ENCODE measurements around the gene GPX6. TPM values are rescaled to one million over a fixed set of nuclear protein-coding genes. Genes with fewer than 3 reads are reported as not detected.
A peak's percentile ranks its signal among the peaks of the same experiment; 100 is the strongest.

GPX6 gene
- total and polyA plus RNA-seq, 4 donors: 1.1 TPM; not detected in 3

DNA sequence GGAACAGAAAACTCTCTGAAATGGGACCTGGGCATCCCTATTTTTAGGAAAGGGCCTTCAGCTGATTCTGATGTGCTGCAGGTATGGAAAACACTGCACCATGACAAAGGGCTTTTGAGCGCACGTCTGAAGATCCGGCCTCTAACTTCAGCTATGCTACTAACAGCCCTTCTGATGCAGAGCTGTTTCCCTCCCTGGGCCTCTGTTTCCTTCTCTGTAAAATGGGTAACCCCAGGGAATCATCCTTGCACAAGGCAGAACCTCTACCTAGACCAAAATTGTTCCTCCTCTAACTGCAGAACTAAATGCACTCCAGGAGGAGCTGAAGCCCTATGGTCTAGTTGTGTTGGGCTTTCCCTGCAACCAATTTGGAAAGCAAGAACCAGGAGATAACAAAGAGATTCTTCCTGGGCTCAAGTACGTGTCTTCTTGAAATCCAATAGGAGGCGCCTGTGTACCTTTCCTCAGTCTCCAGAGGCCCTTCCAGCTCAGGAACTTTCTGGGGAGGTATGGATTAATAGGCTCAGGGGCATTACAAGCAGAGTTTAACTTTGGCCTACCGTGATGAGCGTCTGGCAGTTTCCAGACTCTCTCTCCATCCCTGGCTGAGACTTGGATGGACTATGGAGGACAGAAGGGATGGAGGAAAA, 16.0 kb upstream of the GPX6 start:
- no peak for DNase-seq
- Histone ChIP-seq H3K36me3 (ENCODE audit: control insufficient read depth in 4 of 4, insufficient read depth in 4 of 4, low read length in 4 of 4) (no peaks in the 10 kb centered on the region), H3K9ac (ENCODE audit: insufficient read depth in 1 of 2, low read length in 2 of 2) (no peak overlapping the region), H3K9me3 (ENCODE audit: control insufficient read depth in 4 of 4, insufficient read depth in 3 of 4, low read length in 3 of 4) (peaks cover 0 to 4% (median 0%) of the 10 kb centered on the region in 4 donors), H3K4me3 (no peak overlapping the region), H3K27ac (ENCODE audit: low read depth in 1 of 2, low read length in 1 of 2) (no peak overlapping the region), H3K4me1 (ENCODE audit: control insufficient read depth in 5 of 5, insufficient read depth in 5 of 5, low read length in 5 of 5) (peaks cover 0 to 7% (median 0%) of the 10 kb centered on the region in 5 donors), H3K27me3 (ENCODE audit: control insufficient read depth in 3 of 3, insufficient read depth in 3 of 3, low read length in 2 of 3) (peaks cover 0 to 4% (median 0%) of the 10 kb centered on the region in 3 donors)
- ATAC-seq (ENCODE audit: insufficient read depth, low FRiP score): no peak
- WGBS, 2 donors: 74% methylated on average over 7 of the region's 7 CpGs
- TF ChIP-seq, protein P1, sequence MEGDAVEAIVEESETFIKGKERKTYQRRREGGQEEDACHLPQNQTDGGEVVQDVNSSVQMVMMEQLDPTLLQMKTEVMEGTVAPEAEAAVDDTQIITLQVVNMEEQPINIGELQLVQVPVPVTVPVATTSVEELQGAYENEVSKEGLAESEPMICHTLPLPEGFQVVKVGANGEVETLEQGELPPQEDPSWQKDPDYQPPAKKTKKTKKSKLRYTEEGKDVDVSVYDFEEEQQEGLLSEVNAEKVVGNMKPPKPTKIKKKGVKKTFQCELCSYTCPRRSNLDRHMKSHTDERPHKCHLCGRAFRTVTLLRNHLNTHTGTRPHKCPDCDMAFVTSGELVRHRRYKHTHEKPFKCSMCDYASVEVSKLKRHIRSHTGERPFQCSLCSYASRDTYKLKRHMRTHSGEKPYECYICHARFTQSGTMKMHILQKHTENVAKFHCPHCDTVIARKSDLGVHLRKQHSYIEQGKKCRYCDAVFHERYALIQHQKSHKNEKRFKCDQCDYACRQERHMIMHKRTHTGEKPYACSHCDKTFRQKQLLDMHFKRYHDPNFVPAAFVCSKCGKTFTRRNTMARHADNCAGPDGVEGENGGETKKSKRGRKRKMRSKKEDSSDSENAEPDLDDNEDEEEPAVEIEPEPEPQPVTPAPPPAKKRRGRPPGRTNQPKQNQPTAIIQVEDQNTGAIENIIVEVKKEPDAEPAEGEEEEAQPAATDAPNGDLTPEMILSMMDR (IDR thresholded peaks at IDR 0.05; ENCODE audit: control extremely low read depth, extremely low read depth): no peak

DNA sequence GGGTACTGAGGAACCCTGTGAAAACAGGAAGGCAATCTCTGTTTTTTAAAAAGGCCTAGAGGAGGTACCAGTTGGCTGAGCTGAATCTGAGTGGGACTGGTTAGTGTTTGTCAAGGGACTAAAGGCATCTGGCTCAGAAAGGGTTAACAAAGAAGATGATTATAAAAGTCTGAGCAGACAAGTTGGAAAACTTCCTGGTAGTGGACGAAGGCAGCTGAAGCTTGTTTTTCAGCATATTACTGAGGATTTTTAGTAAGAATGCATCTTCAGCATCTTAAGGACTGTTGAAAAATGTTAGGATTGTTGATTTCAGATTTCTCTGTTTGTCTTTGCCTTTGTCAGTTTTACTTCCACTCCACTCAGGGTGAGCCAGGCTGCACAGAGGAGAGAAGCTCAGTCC, 15.2 kb upstream of the GPX6 start:
- H3K4me1 ChIP-seq (ENCODE audit: control insufficient read depth in 5 of 5, insufficient read depth in 5 of 5, low read length in 5 of 5): peaks cover 0 to 7% (median 0%) of the 10 kb centered on the region in 5 donors
- peaks cover 0 to 6% (median 0%) of the 10 kb centered on the region in 3 donors for H3K27me3 ChIP-seq (ENCODE audit: control insufficient read depth in 3 of 3, insufficient read depth in 3 of 3, low read length in 2 of 3)
- DNase-seq (peak in 2 of 3 donors; percentile 48 to 67), ATAC-seq (ENCODE audit: insufficient read depth, low FRiP score) (no peak)
- no peaks in the 10 kb centered on the region for H3K36me3 ChIP-seq (ENCODE audit: control insufficient read depth in 4 of 4, insufficient read depth in 4 of 4, low read length in 4 of 4)
- no peak overlapping the region for H3K27ac ChIP-seq (ENCODE audit: low read depth in 1 of 2, low read length in 1 of 2)
- no peak overlapping the region for H3K9ac ChIP-seq (ENCODE audit: insufficient read depth in 1 of 2, low read length in 2 of 2)
- H3K9me3 ChIP-seq (ENCODE audit: control insufficient read depth in 4 of 4, insufficient read depth in 3 of 4, low read length in 3 of 4): peaks cover 0 to 2% (median 0%) of the 10 kb centered on the region in 4 donors
- no peak overlapping the region for H3K4me3 ChIP-seq
- TF ChIP-seq, protein P1 (IDR thresholded peaks at IDR 0.05; ENCODE audit: control extremely low read depth, extremely low read depth): no peak
- WGBS, 2 donors: 3 to 36% methylated on average over 1 of the region's 1 CpG

DNA sequence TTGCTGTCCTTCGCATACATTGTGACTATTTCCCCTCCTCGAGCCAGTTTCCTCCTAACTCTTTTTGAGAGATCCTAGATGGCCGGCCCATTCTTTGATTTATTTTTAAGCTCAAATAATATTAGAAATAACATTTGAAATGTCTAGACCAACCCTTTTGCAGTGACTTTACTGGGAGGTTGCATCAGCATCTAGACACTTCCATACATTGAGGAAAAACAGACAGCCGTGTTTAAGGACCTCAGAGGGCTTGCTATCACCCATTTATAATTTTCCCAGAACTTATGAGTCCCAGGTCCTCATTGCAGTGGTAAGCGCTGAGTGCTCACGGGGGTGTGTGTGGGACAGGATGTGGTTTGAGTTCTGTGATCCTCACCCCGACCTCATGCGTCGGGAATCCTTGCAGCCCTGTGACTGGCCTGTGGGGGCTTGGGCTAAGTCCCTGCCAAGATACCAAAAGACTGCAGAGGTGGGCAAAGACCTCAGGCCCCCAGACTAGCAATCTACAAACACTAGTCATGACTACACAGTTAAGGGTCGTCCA, 10.0 kb upstream of the GPX6 start, which contains the start of gene GPX5:
Gene GPX5, plus strand, starts transcription at position 386 of the 544 bp plus-strand sequence. Its CDS starts 133 bp downstream, at position 519.
- H3K4me1 ChIP-seq (ENCODE audit: control insufficient read depth in 5 of 5, insufficient read depth in 5 of 5, low read length in 5 of 5): peaks cover 0 to 2% (median 0%) of the 10 kb centered on the region in 5 donors
- H3K9me3 ChIP-seq (ENCODE audit: control insufficient read depth in 4 of 4, insufficient read depth in 3 of 4, low read length in 3 of 4): no peaks in the 10 kb centered on the region
- H3K4me3 ChIP-seq: no peak within 1 kb of the TSS
- DNase-seq (no peak), ATAC-seq (ENCODE audit: insufficient read depth, low FRiP score) (no peak)
- H3K27me3 ChIP-seq (ENCODE audit: control insufficient read depth in 3 of 3, insufficient read depth in 3 of 3, low read length in 2 of 3): peaks cover 0 to 6% (median 0%) of the 10 kb centered on the region in 3 donors
- no peak within 1 kb of the TSS for H3K9ac ChIP-seq (ENCODE audit: insufficient read depth in 1 of 2, low read length in 2 of 2)
- no peak within 1 kb of the TSS for H3K27ac ChIP-seq (ENCODE audit: low read depth in 1 of 2, low read length in 1 of 2)
- WGBS, 2 donors: 45 to 51% methylated on average over 10 of the region's 10 CpGs
- TF ChIP-seq, protein P1 (IDR thresholded peaks at IDR 0.05; ENCODE audit: control extremely low read depth, extremely low read depth): no peak
- H3K36me3 ChIP-seq (ENCODE audit: control insufficient read depth in 4 of 4, insufficient read depth in 4 of 4, low read length in 4 of 4): no peaks in the 10 kb centered on the region
